Osteocyte (in vitro differentiated cells): Measurements from ENCODE around the gene MB21D2. TPM values are rescaled to one million over a fixed set of nuclear protein-coding genes. Genes with fewer than 3 reads are reported as not detected.

ENCODE experiments used
- DNase-seq: peaks from one replicate; pipeline ENCODE4 v3.0.0; 2021; ENCODE audit warnings: mixed read lengths; ENCODE audit not compliant: unreplicated experiment; ENCODE audit errors: extremely low spot score
- H3K27ac Mint-ChIP-seq: one replicate; pipeline ENCODE4 v1.8.0; 2021; ENCODE audit warnings: mild to moderate bottlenecking, mixed read lengths; ENCODE audit not compliant: unreplicated experiment
- H3K27me3 Mint-ChIP-seq: one replicate; pipeline ENCODE4 v1.8.0; 2021; ENCODE audit warnings: mixed read lengths; ENCODE audit not compliant: unreplicated experiment
- H3K36me3 Mint-ChIP-seq: one replicate; pipeline ENCODE4 v1.8.0; 2021; ENCODE audit warnings: mixed read lengths; ENCODE audit not compliant: unreplicated experiment
- H3K4me1 Mint-ChIP-seq: one replicate; pipeline ENCODE4 v1.8.0; 2021; ENCODE audit warnings: mixed read lengths; ENCODE audit not compliant: unreplicated experiment
- H3K4me3 Mint-ChIP-seq: one replicate; pipeline ENCODE4 v1.8.0; 2021; ENCODE audit warnings: mild to moderate bottlenecking, moderate library complexity, mixed read lengths; ENCODE audit not compliant: unreplicated experiment
- H3K9me3 Mint-ChIP-seq: one replicate; pipeline ENCODE4 v1.8.0; 2021; ENCODE audit warnings: mixed read lengths; ENCODE audit not compliant: unreplicated experiment
- CTCF ChIP-seq: fragments of 200-600 bp; sonication (generic); IDR thresholded peaks from 2 replicates; pipeline ENCODE4 v1.5.0; 2021; ENCODE audit warnings: antibody characterized with exemption, mild to moderate bottlenecking, moderate library complexity
- total RNA-seq: library from RNA; stranded (reverse); gene quantifications from 2 replicates; pipeline ENCODE4 v1.2.1, GENCODE V29; 2021

MB21D2 gene
- total RNA-seq, 1 donor from 2014 or later = 5.5 TPM

- H3K36me3 Mint-ChIP-seq = no peaks in the 10 kb centered on the region
- no peak for DNase-seq
- no peak overlapping the region for H3K27ac Mint-ChIP-seq
- no peak overlapping the region for H3K4me3 Mint-ChIP-seq
- no peaks in the 10 kb centered on the region for H3K9me3 Mint-ChIP-seq
- no peaks in the 10 kb centered on the region for H3K27me3 Mint-ChIP-seq
- H3K4me1 Mint-ChIP-seq = peaks cover 24% of the 10 kb centered on the region
- TF ChIP-seq CTCF = no peak
Observed at GRCh38 chr3:192826214-192827006, 91.2 kb downstream of the MB21D2 start.

GRCh38 chr3:192825657-192826200 is 91.9 kb downstream of the MB21D2 start:
- no peak overlapping the region for H3K4me3 Mint-ChIP-seq
- no peaks in the 10 kb centered on the region for H3K9me3 Mint-ChIP-seq
- DNase-seq = no peak
- H3K27me3 Mint-ChIP-seq = no peaks in the 10 kb centered on the region
- no peaks in the 10 kb centered on the region for H3K36me3 Mint-ChIP-seq
- peaks cover 17% of the 10 kb centered on the region for H3K4me1 Mint-ChIP-seq
- no peak overlapping the region for H3K27ac Mint-ChIP-seq
- no peak for TF ChIP-seq CTCF

GRCh38 chr3:192825216-192825615 is 92.4 kb downstream of the MB21D2 start:
- Mint-ChIP-seq H3K9me3 (no peaks in the 10 kb centered on the region), H3K27me3 (no peaks in the 10 kb centered on the region)

GRCh38 chr3:192824313-192824712 is 93.3 kb downstream of the MB21D2 start:
- Mint-ChIP-seq H3K4me3 (no peak overlapping the region), H3K4me1 (peaks cover 16% of the 10 kb centered on the region), H3K27ac (no peak overlapping the region), H3K27me3 (no peaks in the 10 kb centered on the region), H3K36me3 (no peaks in the 10 kb centered on the region), H3K9me3 (no peaks in the 10 kb centered on the region)
- no peak for DNase-seq
- no peak for TF ChIP-seq CTCF

More at GRCh38 chr3:192825216-192825615, 92.4 kb downstream of the MB21D2 start:
- no peak overlapping the region for H3K27ac Mint-ChIP-seq
- H3K4me1 Mint-ChIP-seq = peaks cover 12% of the 10 kb centered on the region
- DNase-seq = no peak
- no peaks in the 10 kb centered on the region for H3K36me3 Mint-ChIP-seq
- no peak overlapping the region for H3K4me3 Mint-ChIP-seq
- no peak for TF ChIP-seq CTCF

- Mint-ChIP-seq H3K36me3 (no peaks in the 10 kb centered on the region), H3K27me3 (no peaks in the 10 kb centered on the region), H3K9me3 (no peaks in the 10 kb centered on the region), H3K27ac (no peak overlapping the region), H3K4me3 (no peak overlapping the region), H3K4me1 (peaks cover 38% of the 10 kb centered on the region)
- DNase-seq = no peak
- no peak for TF ChIP-seq CTCF
Observed at GRCh38 chr3:192821161-192821560, 96.5 kb downstream of the MB21D2 start.
